ENCODE results near the gene SIVA1.

SIVA1 gene

GRCh38 chr14:104758981-104759969, 6.3 kb downstream of the SIVA1 start:
- Histone ChIP-seq H3K27me3 (replicated peaks; ENCODE audit: insufficient read depth, low read length) (no peaks in the 10 kb centered on the region), H3K27ac (ENCODE audit: low read length) (no peak overlapping the region), H3K36me3 (replicated peaks; ENCODE audit: insufficient read depth, low read length) (no peaks in the 10 kb centered on the region), H3K79me2 (ENCODE audit: low read length) (peaks cover 18% of the 10 kb centered on the region), H3K9me2 (replicated peaks; ENCODE audit: insufficient read depth, low read length) (no peaks in the 10 kb centered on the region), H2AFZ (ENCODE audit: low read length) (no peak overlapping the region), H3K4me3 (ENCODE audit: low read length) (no peak overlapping the region), H3F3A (ENCODE audit: insufficient read depth, low read length) (no peaks in the 10 kb centered on the region), H3K9me3 (replicated peaks; ENCODE audit: insufficient read depth, low read length) (no peaks in the 10 kb centered on the region), H3K4me1 (ENCODE audit: low read length) (no peaks in the 10 kb centered on the region), H4K20me1 (ENCODE audit: insufficient read depth, low read length) (no peaks in the 10 kb centered on the region), H3K4me2 (ENCODE audit: low read depth, low read length) (no peak overlapping the region), H3K9ac (ENCODE audit: low read length) (no peak overlapping the region)
- no peak for DNase-seq
- TF ChIP-seq CTCF (IDR thresholded peaks at IDR 0.05; ENCODE audit: low read length), result no peak
- no peak for TF ChIP-seq EZH2 (optimal IDR thresholded peaks at IDR 0.05; ENCODE audit: low read depth, low read length)

GRCh38 chr14:104765517-104765916, 12.6 kb downstream of the SIVA1 start:
- TF ChIP-seq CTCF (IDR thresholded peaks at IDR 0.05; ENCODE audit: low read length) (no peak), EZH2 (optimal IDR thresholded peaks at IDR 0.05; ENCODE audit: low read depth, low read length) (no peak), EZH2phosphoT487 (IDR thresholded peaks at IDR 0.05; ENCODE audit: low read length) (no peak)
- Histone ChIP-seq H3K4me3 (ENCODE audit: low read length) (no peak overlapping the region), H2AFZ (ENCODE audit: low read length) (no peak overlapping the region)

GRCh38 chr14:104766256-104766862, 13.4 kb downstream of the SIVA1 start:
- Histone ChIP-seq H3K9me3 (replicated peaks; ENCODE audit: insufficient read depth, low read length) (no peaks in the 10 kb centered on the region), H3F3A (ENCODE audit: insufficient read depth, low read length) (no peaks in the 10 kb centered on the region), H2AFZ (ENCODE audit: low read length) (no peak overlapping the region), H3K9ac (ENCODE audit: low read length) (no peak overlapping the region), H3K27me3 (replicated peaks; ENCODE audit: insufficient read depth, low read length) (no peaks in the 10 kb centered on the region), H3K27ac (ENCODE audit: low read length) (no peak overlapping the region), H3K36me3 (replicated peaks; ENCODE audit: insufficient read depth, low read length) (no peaks in the 10 kb centered on the region), H3K9me2 (replicated peaks; ENCODE audit: insufficient read depth, low read length) (no peaks in the 10 kb centered on the region), H3K4me3 (ENCODE audit: low read length) (no peak overlapping the region), H3K4me1 (ENCODE audit: low read length) (no peaks in the 10 kb centered on the region), H3K79me2 (ENCODE audit: low read length) (no peaks in the 10 kb centered on the region), H3K4me2 (ENCODE audit: low read depth, low read length) (no peak overlapping the region), H4K20me1 (ENCODE audit: insufficient read depth, low read length) (no peaks in the 10 kb centered on the region)
- TF ChIP-seq CTCF (IDR thresholded peaks at IDR 0.05; ENCODE audit: low read length) (no peak), EZH2phosphoT487 (IDR thresholded peaks at IDR 0.05; ENCODE audit: low read length) (no peak), EZH2 (optimal IDR thresholded peaks at IDR 0.05; ENCODE audit: low read depth, low read length) (no peak)
- DNase-seq, result no peak

More at GRCh38 chr14:104765517-104765916, 12.6 kb downstream of the SIVA1 start:
- Histone ChIP-seq H4K20me1 (ENCODE audit: insufficient read depth, low read length) (no peaks in the 10 kb centered on the region), H3K9ac (ENCODE audit: low read length) (no peak overlapping the region), H3K4me2 (ENCODE audit: low read depth, low read length) (no peak overlapping the region), H3K36me3 (replicated peaks; ENCODE audit: insufficient read depth, low read length) (no peaks in the 10 kb centered on the region), H3K79me2 (ENCODE audit: low read length) (no peaks in the 10 kb centered on the region), H3F3A (ENCODE audit: insufficient read depth, low read length) (no peaks in the 10 kb centered on the region), H3K9me3 (replicated peaks; ENCODE audit: insufficient read depth, low read length) (no peaks in the 10 kb centered on the region), H3K9me2 (replicated peaks; ENCODE audit: insufficient read depth, low read length) (no peaks in the 10 kb centered on the region), H3K4me1 (ENCODE audit: low read length) (no peaks in the 10 kb centered on the region), H3K27me3 (replicated peaks; ENCODE audit: insufficient read depth, low read length) (no peaks in the 10 kb centered on the region), H3K27ac (ENCODE audit: low read length) (no peak overlapping the region)
- no peak for DNase-seq
